Kidney tubule cell (primary cell): Measurements from ENCODE around the gene KIAA2012.

Experiments
- DNase-seq: peaks from one replicate; pipeline ENCODE4 v3.0.0-alpha.2; 2018; ENCODE audit warnings: low spot score

Gene KIAA2012

GRCh38 chr2:202072737-202073401 is at the start of gene KIAA2012:
KIAA2012 (plus strand) TSS chr2:202073255; CDS start chr2:202073628, 373 bp downstream.
- peak; percentile 69 for DNase-seq

GRCh38 chr2:202023904-202024266 is 49.2 kb upstream of the KIAA2012 start:
- DNase-seq = no peak

GRCh38 chr2:202024871-202025270 is 48.2 kb upstream of the KIAA2012 start:
- no peak for DNase-seq

GRCh38 chr2:202025816-202026215 is 47.2 kb upstream of the KIAA2012 start:
- DNase-seq = peak; percentile 33

GRCh38 chr2:202026507-202026906 is 46.5 kb upstream of the KIAA2012 start:
- no peak for DNase-seq

- no peak for DNase-seq
Observed at GRCh38 chr2:202030691-202031090, 42.4 kb upstream of the KIAA2012 start.

GRCh38 chr2:202031246-202031951 is 41.7 kb upstream of the KIAA2012 start:
- no peak for DNase-seq

GRCh38 chr2:202032846-202033316 is 40.2 kb upstream of the KIAA2012 start:
- peak; percentile 24 for DNase-seq

- peak; percentile 93 for DNase-seq
Observed at GRCh38 chr2:202033317-202034248, 39.5 kb upstream of the KIAA2012 start, which contains the start of gene FZD7. FZD7 (plus strand) TSS chr2:202033855; CDS start chr2:202034648, 793 bp downstream.

- DNase-seq = peak; percentile 49
Observed at GRCh38 chr2:202034249-202035088, 38.6 kb upstream of the KIAA2012 start.

- DNase-seq = peak; percentile 52
Observed at GRCh38 chr2:202035089-202035940, 37.7 kb upstream of the KIAA2012 start.

- no peak for DNase-seq
Observed at GRCh38 chr2:202035941-202036372, 37.1 kb upstream of the KIAA2012 start.

GRCh38 chr2:202036601-202037037 is 36.4 kb upstream of the KIAA2012 start:
- DNase-seq = no peak

GRCh38 chr2:202037086-202037485 is 36.0 kb upstream of the KIAA2012 start:
- DNase-seq = no peak

- DNase-seq = peak; percentile 70
Observed at GRCh38 chr2:202038471-202039277, 34.4 kb upstream of the KIAA2012 start.

- no peak for DNase-seq
Observed at GRCh38 chr2:202039278-202040078, 33.6 kb upstream of the KIAA2012 start.

GRCh38 chr2:202040079-202040844 is 32.8 kb upstream of the KIAA2012 start:
- DNase-seq = no peak

- no peak for DNase-seq
Observed at GRCh38 chr2:202042444-202042843, 30.6 kb upstream of the KIAA2012 start.
